ENCODE measurements around the gene DNAH3. TPM values are rescaled to one million over a fixed set of nuclear protein-coding genes. Genes with fewer than 3 reads are reported as not detected.

DNAH3 gene
- total RNA-seq, 5 donors from 2014 or later (not counting 1 experiment from before 2014, with no cell fraction given), result not detected

GRCh38 chr16:20903899-20904506, 246.6 kb downstream of the DNAH3 start:
- peak overlapping the region in 2 of 3 donors; percentile 15 to 17 for H3K4me3 Mint-ChIP-seq
- no peaks in the 10 kb centered on the region for H3K9me3 Mint-ChIP-seq
- 40% methylated on average over 2 of the region's 5 CpGs for WGBS (ENCODE audit: insufficient coverage)
- H3K4me3 ChIP-seq (ENCODE audit: control insufficient read depth in 1 of 2, extremely low read depth in 1 of 2, low read length in 1 of 2), result no peak overlapping the region
- H3K4me1 ChIP-seq (ENCODE audit: control insufficient read depth in 1 of 2, extremely low read depth in 1 of 2, insufficient read depth in 2 of 2, low read length in 2 of 2), result peaks cover 24 to 35% of the 10 kb centered on the region in 2 experiments
- no peaks in the 10 kb centered on the region for H3K36me3 Mint-ChIP-seq
- no peaks in the 10 kb centered on the region for H3K36me3 ChIP-seq (ENCODE audit: control insufficient read depth in 2 of 2, extremely low read depth in 1 of 2, insufficient read depth in 1 of 2, low read length in 1 of 2)
- CTCF ChIA-PET, result interaction anchor here in 1 of 2 donors (1.3 kb wide), 1 partner anchor 12 kb away, joined by 3 read pairs; no protein-coding TSS in a partner anchor
- ATAC-seq (replicated peaks in 1 of 4) (no peak), DNase-seq (peak in 1 of 35 experiments; percentile 14)
- POLR2A ChIA-PET, result no interaction called here
- no peaks in the 10 kb centered on the region for H3K27me3 ChIP-seq (replicated peaks in 1 of 2; ENCODE audit: control insufficient read depth in 2 of 2, extremely low read depth in 1 of 2, insufficient read depth in 2 of 2, low read length in 1 of 2)
- peak overlapping the region; percentile 76 to 82 for H3K27ac Mint-ChIP-seq
- peak overlapping the region; percentile 55 for H3K27ac ChIP-seq (ENCODE audit: low read length)
- H3K27me3 Mint-ChIP-seq, result no peaks in the 10 kb centered on the region
- no peaks in the 10 kb centered on the region for H3K9me3 ChIP-seq
- peaks cover 51 to 65% (median 57%) of the 10 kb centered on the region in 3 donors for H3K4me1 Mint-ChIP-seq

GRCh38 chr16:20903116-20903898, 247.3 kb downstream of the DNAH3 start:
- peak overlapping the region in 1 of 3 donors; percentile 21 for H3K4me3 Mint-ChIP-seq
- H3K27ac Mint-ChIP-seq, result peak overlapping the region; percentile 76 to 82
- peaks cover 58 to 72% (median 64%) of the 10 kb centered on the region in 3 donors for H3K4me1 Mint-ChIP-seq
- no peaks in the 10 kb centered on the region for H3K36me3 Mint-ChIP-seq
- no peak for DNase-seq
- Histone ChIP-seq H3K27ac (ENCODE audit: low read length) (peak overlapping the region; percentile 55), H3K27me3 (replicated peaks in 1 of 2; ENCODE audit: control insufficient read depth in 2 of 2, extremely low read depth in 1 of 2, insufficient read depth in 2 of 2, low read length in 1 of 2) (no peaks in the 10 kb centered on the region), H3K4me3 (ENCODE audit: control insufficient read depth in 1 of 2, extremely low read depth in 1 of 2, low read length in 1 of 2) (no peak overlapping the region), H3K9me3 (no peaks in the 10 kb centered on the region), H3K36me3 (ENCODE audit: control insufficient read depth in 2 of 2, extremely low read depth in 1 of 2, insufficient read depth in 1 of 2, low read length in 1 of 2) (no peaks in the 10 kb centered on the region), H3K4me1 (ENCODE audit: control insufficient read depth in 1 of 2, extremely low read depth in 1 of 2, insufficient read depth in 2 of 2, low read length in 2 of 2) (peaks cover 25 to 35% of the 10 kb centered on the region in 2 experiments)
- ChIA-PET POLR2A (no interaction called here), CTCF (interaction anchor here in 1 of 2 donors (0.7 to 1.3 kb wide), 2 partner anchors 11 to 105 kb away, joined by 3 read pairs; no protein-coding TSS in a partner anchor)
- no peaks in the 10 kb centered on the region for H3K9me3 Mint-ChIP-seq
- no peaks in the 10 kb centered on the region for H3K27me3 Mint-ChIP-seq
- 85% methylated on average over 5 of the region's 5 CpGs for WGBS (ENCODE audit: insufficient coverage)
- ATAC-seq (replicated peaks in 1 of 4), result no peak

- H3K36me3 ChIP-seq (ENCODE audit: control insufficient read depth in 2 of 2, extremely low read depth in 1 of 2, insufficient read depth in 1 of 2, low read length in 1 of 2), result no peaks in the 10 kb centered on the region
- CTCF ChIA-PET, result interaction anchor here in 1 of 2 donors (0.6 to 0.7 kb wide), 2 partner anchors 35 to 104 kb away, joined by 3 read pairs; no protein-coding TSS in a partner anchor
- WGBS (ENCODE audit: insufficient coverage), result 87% methylated on average over 3 of the region's 6 CpGs
- no peak overlapping the region for H3K27ac ChIP-seq (ENCODE audit: low read length)
- H3K27me3 ChIP-seq (replicated peaks in 1 of 2; ENCODE audit: control insufficient read depth in 2 of 2, extremely low read depth in 1 of 2, insufficient read depth in 2 of 2, low read length in 1 of 2), result no peaks in the 10 kb centered on the region
- Mint-ChIP-seq H3K27ac (peak overlapping the region; percentile 71 to 92), H3K9me3 (no peaks in the 10 kb centered on the region), H3K4me1 (peaks cover 65 to 76% (median 71%) of the 10 kb centered on the region in 3 donors), H3K36me3 (peaks cover 4% of the 10 kb centered on the region), H3K4me3 (peak overlapping the region; percentile 44 to 96 (median 90)), H3K27me3 (no peaks in the 10 kb centered on the region)
- H3K4me3 ChIP-seq (ENCODE audit: control insufficient read depth in 1 of 2, extremely low read depth in 1 of 2, low read length in 1 of 2), result no peak overlapping the region
- POLR2A ChIA-PET, result no interaction called here
- ATAC-seq (replicated peaks in 1 of 4), result no peak
- peaks cover 25 to 35% of the 10 kb centered on the region in 2 experiments for H3K4me1 ChIP-seq (ENCODE audit: control insufficient read depth in 1 of 2, extremely low read depth in 1 of 2, insufficient read depth in 2 of 2, low read length in 2 of 2)
- H3K9me3 ChIP-seq, result no peaks in the 10 kb centered on the region
- no peak for DNase-seq
These were observed 248.2 kb downstream of the DNAH3 start for GRCh38 chr16:20902426-20902825.

- peaks cover 69 to 77% (median 76%) of the 10 kb centered on the region in 3 donors for H3K4me1 Mint-ChIP-seq
- no peaks in the 10 kb centered on the region for H3K27me3 ChIP-seq (replicated peaks in 1 of 2; ENCODE audit: control insufficient read depth in 2 of 2, extremely low read depth in 1 of 2, insufficient read depth in 2 of 2, low read length in 1 of 2)
- H3K27ac ChIP-seq (ENCODE audit: low read length), result peak overlapping the region; percentile 95
- H3K36me3 ChIP-seq (ENCODE audit: control insufficient read depth in 2 of 2, extremely low read depth in 1 of 2, insufficient read depth in 1 of 2, low read length in 1 of 2), result no peaks in the 10 kb centered on the region
- ATAC-seq (replicated peaks in 1 of 4), result no peak
- peaks cover 7% of the 10 kb centered on the region for H3K36me3 Mint-ChIP-seq
- H3K4me3 Mint-ChIP-seq, result peak overlapping the region; percentile 87 to 96 (median 90)
- CTCF ChIA-PET, result no interaction called here
- no peaks in the 10 kb centered on the region for H3K9me3 ChIP-seq
- H3K27ac Mint-ChIP-seq, result peak overlapping the region; percentile 90 to 92
- peaks cover 25 to 35% of the 10 kb centered on the region in 2 experiments for H3K4me1 ChIP-seq (ENCODE audit: control insufficient read depth in 1 of 2, extremely low read depth in 1 of 2, insufficient read depth in 2 of 2, low read length in 2 of 2)
- DNase-seq, result peak in 20 of 35 experiments; percentile 1 to 33 (median 12)
- H3K9me3 Mint-ChIP-seq, result no peaks in the 10 kb centered on the region
- POLR2A ChIA-PET, result no interaction called here
- 37% methylated on average over 13 of the region's 27 CpGs for WGBS (ENCODE audit: insufficient coverage)
- H3K4me3 ChIP-seq (ENCODE audit: control insufficient read depth in 1 of 2, extremely low read depth in 1 of 2, low read length in 1 of 2), result peak overlapping the region; percentile 81 to 94
- H3K27me3 Mint-ChIP-seq, result no peaks in the 10 kb centered on the region
These were observed 249.1 kb downstream of the DNAH3 start for GRCh38 chr16:20901436-20902112.

- 2% methylated on average over 18 of the region's 20 CpGs for WGBS (ENCODE audit: insufficient coverage)
- H3K9me3 Mint-ChIP-seq, result no peaks in the 10 kb centered on the region
- H3K4me3 Mint-ChIP-seq, result peak overlapping the region; percentile 87 to 96 (median 90)
- peaks cover 0 to under 1% of the 10 kb centered on the region in 2 donors for H3K36me3 ChIP-seq (ENCODE audit: control insufficient read depth in 2 of 2, extremely low read depth in 1 of 2, insufficient read depth in 1 of 2, low read length in 1 of 2)
- peaks cover 25 to 35% of the 10 kb centered on the region in 2 experiments for H3K4me1 ChIP-seq (ENCODE audit: control insufficient read depth in 1 of 2, extremely low read depth in 1 of 2, insufficient read depth in 2 of 2, low read length in 2 of 2)
- H3K9me3 ChIP-seq, result no peaks in the 10 kb centered on the region
- H3K27me3 ChIP-seq (replicated peaks in 1 of 2; ENCODE audit: control insufficient read depth in 2 of 2, extremely low read depth in 1 of 2, insufficient read depth in 2 of 2, low read length in 1 of 2), result no peaks in the 10 kb centered on the region
- peak overlapping the region; percentile 81 to 94 for H3K4me3 ChIP-seq (ENCODE audit: control insufficient read depth in 1 of 2, extremely low read depth in 1 of 2, low read length in 1 of 2)
- no peak for ATAC-seq (replicated peaks in 1 of 4)
- peaks cover 69 to 77% (median 76%) of the 10 kb centered on the region in 3 donors for H3K4me1 Mint-ChIP-seq
- H3K36me3 Mint-ChIP-seq, result peaks cover 7% of the 10 kb centered on the region
- H3K27ac ChIP-seq (ENCODE audit: low read length), result peak overlapping the region; percentile 95
- DNase-seq, result peak in 4 of 35 experiments; percentile 0 to 40 (median 8)
- no peaks in the 10 kb centered on the region for H3K27me3 Mint-ChIP-seq
- peak overlapping the region; percentile 90 to 92 for H3K27ac Mint-ChIP-seq
- CTCF ChIA-PET, result interaction anchor here in 1 of 2 donors (1.2 to 2.7 kb wide), 2 partner anchors 27 to 47 kb away, joined by 3 to 17 read pairs; no protein-coding TSS in a partner anchor
- POLR2A ChIA-PET, result interaction anchor here in 1 of 2 donors (1.6 kb wide), 1 partner anchor 26 kb away, joined by 7 read pairs; no protein-coding TSS in a partner anchor
These were observed 249.6 kb downstream of the DNAH3 start for GRCh38 chr16:20901068-20901435.
